Stimulated activated CD4-positive, alpha-beta T cell treated with anti-CD3 and anti-CD28 coated beads, Interleukin-12 subunit alpha, Interleukin-12 subunit beta, amount 100 ng/mL, for 24 hours (primary cell): ENCODE results near the gene GUCY1A1.

ENCODE experiments used
- DNase-seq, 2 experiments: peaks; one replicate each; pipeline ENCODE4 v3.0.0-alpha.2; 2020; ENCODE audit warnings: low read depth in 2 of 2

Gene GUCY1A1

DNA sequence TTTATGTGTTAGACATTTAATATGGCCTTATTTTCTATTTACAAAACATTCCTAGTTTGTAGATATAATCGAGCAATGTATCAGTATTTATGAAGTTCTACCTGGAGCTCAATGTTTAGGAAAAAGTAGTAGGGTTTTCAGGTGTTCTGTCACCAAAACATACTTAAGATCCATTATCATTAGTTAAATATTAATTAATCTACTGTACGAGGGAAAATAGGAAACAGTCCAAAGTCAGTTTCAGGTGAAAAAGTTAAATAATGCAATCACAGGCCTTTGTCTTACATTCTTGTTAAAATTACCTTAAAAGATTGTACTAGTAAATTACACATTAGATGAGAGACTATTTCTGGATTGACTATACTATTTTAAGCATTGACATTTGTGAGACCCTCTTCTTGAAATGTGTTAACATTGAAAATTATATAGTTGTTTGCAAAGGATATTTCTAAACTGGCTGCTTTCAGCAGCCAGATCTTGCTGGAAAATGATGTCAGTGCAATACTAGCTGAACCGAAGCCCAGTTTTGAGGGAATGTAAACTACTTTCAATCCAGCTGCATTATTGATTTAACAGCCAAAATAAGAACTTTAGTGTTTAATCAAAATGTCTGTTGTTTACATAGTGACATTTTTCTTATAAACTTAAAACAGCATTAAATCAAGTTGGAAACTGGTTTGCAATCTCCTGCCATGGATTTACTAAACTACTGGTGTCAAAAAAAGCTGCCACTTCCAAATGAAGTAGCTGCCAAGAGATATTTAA lies 111.5 kb downstream of the GUCY1A1 start:
- no peak for DNase-seq

DNA sequence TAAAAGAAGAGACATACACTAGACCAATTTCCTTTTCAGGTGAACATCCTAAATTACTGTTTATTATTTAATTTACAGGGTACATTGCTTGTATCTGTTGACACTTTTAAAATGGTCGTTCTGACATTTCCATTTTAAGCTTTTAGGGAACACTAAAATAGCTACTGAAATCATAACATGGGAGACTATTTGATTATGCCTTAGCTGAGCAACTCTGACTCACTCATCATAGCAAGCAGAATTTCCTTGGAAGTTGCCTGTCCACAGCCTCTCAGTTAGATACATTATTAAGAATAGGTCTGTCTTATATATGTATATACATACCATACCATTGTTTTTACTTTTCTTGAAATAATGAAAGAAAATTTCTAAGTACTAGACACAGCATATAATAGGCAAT lies 114.1 kb downstream of the GUCY1A1 start:
- DNase-seq: no peak

GRCh38 chr4:155781249-155781831 lies 114.7 kb downstream of the GUCY1A1 start:
- DNase-seq: no peak
